A549 (cell line): Measurements from ENCODE around the gene GMCL1. TPM values are rescaled to one million over a fixed set of nuclear protein-coding genes. Genes with fewer than 3 reads are reported as not detected.

Source experiments
- ATAC-seq, 2 experiments: fragments of 200-7000 bp in 1 of 2; fragments of >200 bp in 1 of 2; cut with Nextera tagmentation in 1 of 2; cut with Tn5 transposase in 1 of 2; 3 replicates each; pipeline versions ENCODE4 v1.8.0 to v1.9.1; 2018 to 2020; ENCODE audit warnings: mild to moderate bottlenecking in 1 of 2, moderate library complexity in 1 of 2
- CTCF ChIA-PET: fragments of 300-600 bp; sonication (Branson Sonifier 250); formaldehyde crosslinking; extraction: SDS; loops from one replicate; lab custom pipeline; 2021; ENCODE audit warnings: antibody characterized with exemption, inconsistent platforms; lab: Yijun Ruan, JAX
- POLR2A ChIA-PET: fragments of 350-600 bp; formaldehyde crosslinking; extraction: SDS; loops from one replicate; lab custom pipeline; 2021; ENCODE audit warnings: antibody characterized with exemption, inconsistent platforms; lab: Yijun Ruan, JAX
- DNase-seq, 2 experiments: peaks; one replicate each; pipeline versions ENCODE4 v3.0.0 to v3.0.0-alpha.2; 2011 to 2016; ENCODE audit warnings: low read depth in 1 of 2, low spot score in 1 of 2
- FAIRE-seq: peaks from 2 replicates; lab custom pipeline; 2011; peaks lifted over from hg19 to GRCh38; lab: Jason Lieb, UNC
- H3K27ac ChIP-seq, 2 experiments: fragments of >200 bp; sonication (Bioruptor Twin); formaldehyde crosslinking; 3 replicates each; pipeline ENCODE4 v1.5.1; 2016 to 2017
- H3K4me1 ChIP-seq: fragments of >200 bp; sonication (Bioruptor Twin); formaldehyde crosslinking; 3 replicates; pipeline ENCODE4 v1.6.1; 2016
- H3K4me2 ChIP-seq: fragments of >200 bp; sonication (Bioruptor Twin); formaldehyde crosslinking; 3 replicates; pipeline ENCODE4 v1.6.1; 2016
- H3K4me3 ChIP-seq: fragments of >200 bp; sonication (Bioruptor Twin); formaldehyde crosslinking; 3 replicates; pipeline ENCODE4 v1.5.1; 2016
- H3K9me3 ChIP-seq: fragments of >200 bp; sonication (Bioruptor Twin); formaldehyde crosslinking; 3 replicates; pipeline ENCODE4 v1.6.1; 2016
- BCL3 ChIP-seq: fragments of >200 bp; sonication (Bioruptor Twin); formaldehyde crosslinking; IDR thresholded peaks from 3 replicates; pipeline ENCODE4 v1.6.1; 2016
- BHLHE40 ChIP-seq: IDR thresholded peaks from 2 replicates; pipeline ENCODE4 v1.6.1; 2012; ENCODE audit warnings: low read depth, low read length, inconsistent platforms
- CHD4 ChIP-seq: fragments of 200-600 bp; sonication (generic); IDR thresholded peaks from 2 replicates; pipeline ENCODE4 v1.6.1; 2016; ENCODE audit warnings: antibody characterized with exemption, mild to moderate bottlenecking, borderline replicate concordance
- E2F6 ChIP-seq: IDR thresholded peaks from 2 replicates; pipeline ENCODE4 v1.6.1; 2012; ENCODE audit warnings: low read depth, borderline replicate concordance
- EP300 ChIP-seq, 2 experiments: fragments of >200 bp; sonication (Bioruptor Twin); formaldehyde crosslinking; IDR thresholded peaks; 2 replicates in 1 of 2; 3 replicates in 1 of 2; pipeline ENCODE4 v1.6.1; 2016 to 2017
- ESRRA ChIP-seq: fragments of 150-350 bp; IDR thresholded peaks from 2 replicates; pipeline ENCODE4 v1.6.1; 2014; ENCODE audit warnings: mild to moderate bottlenecking, low read length, borderline replicate concordance
- FOSB ChIP-seq: fragments of 250-450 bp; sonication (Bioruptor Pico); IDR thresholded peaks from 2 replicates; pipeline ENCODE4 v1.5.0; 2020; ENCODE audit warnings: mild to moderate bottlenecking, moderate library complexity
- FOXS1 ChIP-seq: fragments of 250-450 bp; sonication (Bioruptor Pico); IDR thresholded peaks from 2 replicates; pipeline ENCODE4 v1.5.0; 2020; ENCODE audit warnings: mild to moderate bottlenecking, moderate library complexity
- HES2 ChIP-seq: fragments of >200 bp; sonication (Bioruptor Twin); formaldehyde crosslinking; IDR thresholded peaks from 2 replicates; pipeline ENCODE4 v1.6.1; 2016
- HOXA7 ChIP-seq: fragments of 250-450 bp; sonication (Bioruptor Pico); IDR thresholded peaks from 2 replicates; pipeline ENCODE4 v1.5.0; 2020; ENCODE audit warnings: mild to moderate bottlenecking, moderate library complexity
- HOXB5 ChIP-seq: fragments of 250-450 bp; sonication (Bioruptor Pico); IDR thresholded peaks from 2 replicates; pipeline ENCODE4 v1.5.0; 2020; ENCODE audit warnings: mild to moderate bottlenecking, moderate library complexity
- JUN ChIP-seq, 2 experiments: fragments of >200 bp; sonication (Bioruptor Twin); formaldehyde crosslinking; IDR thresholded peaks; 2 replicates in 1 of 2; 3 replicates in 1 of 2; pipeline ENCODE4 v1.6.1; 2016 to 2017
- JUNB ChIP-seq: fragments of >200 bp; sonication (Bioruptor Twin); formaldehyde crosslinking; IDR thresholded peaks from 2 replicates; pipeline ENCODE4 v1.6.1; 2016
- KDM1A ChIP-seq: fragments of 200-600 bp; sonication (generic); IDR thresholded peaks from 2 replicates; pipeline ENCODE4 v1.6.1; 2016; ENCODE audit warnings: low read depth, mild to moderate bottlenecking
- MAFK ChIP-seq: fragments of 450-650 bp; IDR thresholded peaks from 2 replicates; pipeline ENCODE4 v1.6.1; 2014; ENCODE audit not compliant: partially characterized antibody
- MAX ChIP-seq: IDR thresholded peaks from 2 replicates; pipeline ENCODE4 v1.6.1; 2012
- NPAS2 ChIP-seq: fragments of 250-450 bp; sonication (Bioruptor Pico); IDR thresholded peaks from 2 replicates; pipeline ENCODE4 v1.8.0; 2022; ENCODE audit warnings: mild to moderate bottlenecking, moderate library complexity, borderline replicate concordance
- NR3C1 ChIP-seq: fragments of >200 bp; sonication (Bioruptor Twin); formaldehyde crosslinking; IDR thresholded peaks from 3 replicates; pipeline ENCODE4 v1.6.1; 2017
- PHF8 ChIP-seq: fragments of 200-600 bp; sonication (generic); IDR thresholded peaks from 2 replicates; pipeline ENCODE4 v1.6.1; 2016; ENCODE audit warnings: low read depth, mild to moderate bottlenecking, antibody characterized with exemption, moderate library complexity, borderline replicate concordance
- POLR2AphosphoS2 ChIP-seq: conservative IDR thresholded peaks from 2 replicates; pipeline ENCODE4 v1.6.1; 2012; ENCODE audit warnings: low read length, improper control_type of control experiment, inconsistent platforms
- RARB ChIP-seq: fragments of 250-450 bp; sonication (Bioruptor Pico); IDR thresholded peaks from 2 replicates; pipeline ENCODE4 v1.8.0; 2021; ENCODE audit warnings: mild to moderate bottlenecking, moderate library complexity
- RFX5 ChIP-seq: fragments of 450-650 bp; IDR thresholded peaks from 2 replicates; pipeline ENCODE4 v1.7.1; 2014; ENCODE audit warnings: antibody characterized with exemption, mild to moderate bottlenecking, moderate library complexity
- SREBF2 ChIP-seq: fragments of 450-650 bp; IDR thresholded peaks from 2 replicates; pipeline ENCODE4 v1.6.1; 2014; ENCODE audit warnings: mild to moderate bottlenecking, moderate library complexity
- TFCP2L1 ChIP-seq: fragments of 250-450 bp; sonication (Bioruptor Pico); IDR thresholded peaks from 2 replicates; pipeline ENCODE4 v1.5.0; 2021; ENCODE audit warnings: mild to moderate bottlenecking
- TP53 ChIP-seq: fragments of 250-450 bp; sonication (Bioruptor Pico); IDR thresholded peaks from 2 replicates; pipeline ENCODE4 v1.5.0; 2021; ENCODE audit warnings: mild to moderate bottlenecking, moderate library complexity
- ZNF302 ChIP-seq: fragments of 250-450 bp; sonication (Bioruptor Pico); IDR thresholded peaks from 2 replicates; pipeline ENCODE4 v1.9.0; 2021; ENCODE audit warnings: inconsistent platforms, mild to moderate bottlenecking, moderate library complexity
- ZSCAN20 ChIP-seq: fragments of 250-450 bp; sonication (Bioruptor Pico); IDR thresholded peaks from 2 replicates; pipeline ENCODE4 v1.8.0; 2022; ENCODE audit warnings: mild to moderate bottlenecking, moderate library complexity
- WGBS: methylation state at CpG from one replicate; pipeline ENCODE4 v1.1.6; 2017; ENCODE audit errors: missing lambda C conversion rate; 5-methylcytosine and 5-hydroxymethylcytosine counted together
- polyA plus RNA-seq, 4 experiments: library from polyadenylated mRNA; depleted of rRNA in 3 of 4; stranded (reverse); fragments of >200 nt; fragmentation: RNase III in 1 of 4; extraction: RNeasy Plus Mini Kit Qiagen cat#74134 plus additional on column Dnase treatment in 1 of 4; gene quantifications; 2 replicates in 3 of 4; 3 replicates in 1 of 4; pipeline ENCODE4 v1.2.3, GENCODE V29; 2011 to 2017

Gene GMCL1
- polyA plus RNA-seq, 2 of the 4 experiments (the other 2 are of a cell fraction): 16.6 to 21.1 TPM

DNA sequence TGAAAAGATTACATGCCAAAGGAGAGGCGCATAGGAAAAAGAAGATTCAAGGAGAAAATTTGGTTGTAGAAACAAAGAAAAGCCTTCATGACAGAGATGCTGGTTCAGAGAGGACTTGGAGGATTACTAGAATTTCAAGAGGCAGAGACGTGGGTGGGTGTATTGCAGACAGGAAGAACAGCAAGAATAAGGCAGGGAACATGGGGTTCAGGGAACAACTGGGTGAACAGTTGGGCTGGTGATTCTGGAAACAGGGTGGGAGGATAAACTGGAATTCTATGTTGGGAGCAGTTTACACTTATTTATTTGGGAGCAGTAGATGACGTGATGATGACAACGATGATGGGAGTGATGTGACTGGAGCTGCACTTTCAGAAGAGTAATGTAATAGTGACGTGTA, 18.4 kb upstream of the GMCL1 start:
- TF ChIP-seq NPAS2 (CRISPR knock-in tag) (no peak), RARB (CRISPR knock-in tag) (no peak), HOXB5 (CRISPR knock-in tag) (no peak), JUN (IDR thresholded peaks at IDR 0.05) (no peak), ESRRA (no peak), BHLHE40 (no peak)
- FAIRE-seq: no peak
- no peak for DNase-seq
- CTCF ChIA-PET: interaction anchor here (0.9 to 17.1 kb wide), 9 partner anchors 10 to 91 kb away, joined by 3 to 407 read pairs (median 4); partner anchors contain the start of gene ANXA4
- no peak for ATAC-seq
- Histone ChIP-seq H3K27ac (0 out of 6 replicates have a peak overlapping the region, but pooled peaks of 1 of the 2 experiments have one; percentile 2), H3K4me2 (no peak overlapping the region), H3K4me1 (peaks cover 13% of the 10 kb centered on the region), H3K4me3 (no peak overlapping the region), H3K9me3 (no peaks in the 10 kb centered on the region)
- WGBS: 89% methylated on average over 5 of the region's 5 CpGs
- POLR2A ChIA-PET: no interaction called here

DNA sequence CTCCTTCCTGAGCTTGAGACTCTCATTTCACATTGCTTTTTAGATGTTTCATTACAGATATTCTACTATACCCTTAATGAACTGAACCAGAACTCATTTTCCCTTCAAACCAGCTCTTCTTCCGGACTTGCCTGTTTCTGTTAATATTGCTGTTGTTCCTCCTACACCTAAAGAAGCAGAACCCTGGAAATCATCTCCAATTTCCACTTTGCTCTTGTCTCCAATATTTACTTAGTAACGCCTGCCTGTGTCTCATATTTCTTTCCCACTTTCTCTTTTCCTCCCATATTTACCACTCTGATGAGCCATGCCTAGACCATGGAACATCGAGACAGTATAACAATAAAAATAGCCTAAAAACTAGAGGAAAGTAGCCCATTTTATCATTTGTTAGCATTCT, 17.9 kb upstream of the GMCL1 start:
- POLR2A ChIA-PET: interaction anchor here (0.8 to 2.3 kb wide), 2 partner anchors 17 to 70 kb away, joined by 3 to 10 read pairs; partner anchors contain the start of gene ANXA4
- CTCF ChIA-PET: interaction anchor here (0.5 to 17.1 kb wide), 11 partner anchors 9 to 92 kb away, joined by 3 to 407 read pairs (median 4); partner anchors contain the start of gene ANXA4
- Histone ChIP-seq H3K27ac (0 out of 6 replicates have a peak overlapping the region, but pooled peaks of 1 of the 2 experiments have one; percentile 2), H3K4me1 (peaks cover 18% of the 10 kb centered on the region), H3K4me3 (no peak overlapping the region), H3K9me3 (no peaks in the 10 kb centered on the region)
- ATAC-seq: no peak
- no peak for DNase-seq
- WGBS: 79% methylated on average over 3 of the region's 3 CpGs
- TF ChIP-seq E2F6: no peak
- no peak for TF ChIP-seq TP53
- no peak for TF ChIP-seq CHD4
- TF ChIP-seq MAFK: no peak
- TF ChIP-seq HOXA7 (CRISPR knock-in tag): no peak
- no peak for TF ChIP-seq FOSB (CRISPR knock-in tag)
- no peak for TF ChIP-seq RARB (CRISPR knock-in tag)
- TF ChIP-seq RFX5: no peak
- TF ChIP-seq MAX: no peak
- TF ChIP-seq EP300 (IDR thresholded peaks at IDR 0.05): no peak
- TF ChIP-seq NR3C1: no peak
- no peak for TF ChIP-seq ZSCAN20 (CRISPR knock-in tag)
- TF ChIP-seq, all 56 proteins: peak for 0
- H3K4me2 ChIP-seq: no peak overlapping the region
- FAIRE-seq: no peak

DNA sequence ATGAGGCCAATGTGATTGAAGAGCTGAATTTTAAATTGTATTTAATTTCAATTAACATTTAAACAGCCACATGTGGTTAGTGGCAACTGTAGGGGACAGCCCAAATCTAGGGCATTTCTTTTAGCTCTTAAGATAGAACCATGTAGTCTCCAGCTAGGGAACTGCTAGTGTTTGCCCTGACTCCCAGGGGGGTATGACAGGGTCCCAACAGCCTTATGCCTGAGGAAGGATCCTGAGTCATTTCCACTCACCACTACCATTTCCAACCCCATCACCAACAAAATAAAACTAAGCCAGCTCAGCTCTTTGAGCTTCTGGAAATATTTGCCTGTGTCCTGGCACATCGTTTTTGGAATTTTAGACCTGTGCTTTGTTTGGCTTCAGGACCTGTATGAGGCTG, 13.7 kb upstream of the GMCL1 start:
- POLR2A ChIA-PET: interaction anchor here (0.9 to 2.1 kb wide), 4 partner anchors 11 to 91 kb away, joined by 3 to 19 read pairs (median 6); partner anchors contain the start of gene ANXA4
- FAIRE-seq: no peak
- Histone ChIP-seq H3K4me3 (no peak overlapping the region), H3K27ac (peak overlapping the region; percentile 43 to 60; a peak in 5 of 6 replicates), H3K4me1 (peaks cover 27% of the 10 kb centered on the region), H3K9me3 (no peaks in the 10 kb centered on the region), H3K4me2 (peak overlapping the region; percentile 1; the same call in 1 of the 3 replicates)
- peak; percentile 26 to 46; a peak in 3 of 6 replicates for ATAC-seq
- whole genome bisulfite sequencing: 29% methylated on average over 1 of the region's 1 CpG
- CTCF ChIA-PET: interaction anchor here (1.1 to 17.1 kb wide), 18 partner anchors 11 to 129 kb away, joined by 3 to 407 read pairs (median 23); partner anchors contain the start of genes ANXA4 and MXD1
- no peak for DNase-seq
- no peak for TF ChIP-seq FOXS1
- no peak for TF ChIP-seq POLR2AphosphoS2
- TF ChIP-seq FOSB (CRISPR knock-in tag): no peak
- no peak for TF ChIP-seq ZNF302
- no peak for TF ChIP-seq JUN (IDR thresholded peaks at IDR 0.05)
- no peak for TF ChIP-seq HES2
- no peak for TF ChIP-seq JUNB
- no peak for TF ChIP-seq SREBF2
- TF ChIP-seq ESRRA: no peak
- TF ChIP-seq KDM1A: no peak
- TF ChIP-seq BCL3: no peak
- no peak for TF ChIP-seq PHF8
- no peak for TF ChIP-seq TFCP2L1 (CRISPR knock-in tag)
